NCI-H128 (cell line): ENCODE data around the gene LRRC37B.
"Not testable (repeated sequence)": the region's sequence is repeated elsewhere in the genome, so short reads cannot be mapped to it uniquely, and the experiment has no call there.

ENCODE experiments used
- DNase-seq: peaks from one replicate; lab custom pipeline; 2025; ENCODE audit not compliant: unreplicated experiment; lab: John Stamatoyannopoulos, UW

The LRRC37B gene

DNA sequence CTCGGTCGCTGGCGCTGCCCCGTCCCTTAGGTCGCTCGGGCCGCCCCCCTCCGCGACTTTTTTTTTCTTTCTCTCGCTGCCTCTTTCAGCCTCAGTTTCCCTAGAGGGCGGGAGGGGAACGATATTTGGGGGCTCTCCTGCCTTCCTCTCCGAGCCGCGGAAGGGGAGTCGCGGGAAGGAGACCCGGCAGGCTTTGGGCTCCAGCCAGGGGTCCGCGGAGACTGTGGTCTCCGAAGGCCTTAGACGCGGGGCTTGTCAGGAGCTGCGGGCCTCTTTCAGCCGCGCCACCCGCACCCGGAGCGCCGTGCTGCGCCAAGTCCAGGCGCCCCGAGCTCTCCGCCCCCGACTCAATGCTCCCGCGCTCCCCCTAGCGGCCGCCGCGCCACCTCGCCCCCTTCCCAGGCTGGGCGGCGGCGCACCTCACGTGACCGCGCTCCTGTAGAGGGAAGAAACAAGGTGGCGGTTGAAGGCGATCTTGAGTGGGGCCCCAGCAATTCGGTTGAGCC, at the start of gene LRRC37B:
TSS of gene LRRC37B (plus strand) at position 427 of the 506 bp plus-strand sequence. CDS start 14,010 bp downstream, outside the sequence.
- peak; percentile 40 for DNase-seq

DNA sequence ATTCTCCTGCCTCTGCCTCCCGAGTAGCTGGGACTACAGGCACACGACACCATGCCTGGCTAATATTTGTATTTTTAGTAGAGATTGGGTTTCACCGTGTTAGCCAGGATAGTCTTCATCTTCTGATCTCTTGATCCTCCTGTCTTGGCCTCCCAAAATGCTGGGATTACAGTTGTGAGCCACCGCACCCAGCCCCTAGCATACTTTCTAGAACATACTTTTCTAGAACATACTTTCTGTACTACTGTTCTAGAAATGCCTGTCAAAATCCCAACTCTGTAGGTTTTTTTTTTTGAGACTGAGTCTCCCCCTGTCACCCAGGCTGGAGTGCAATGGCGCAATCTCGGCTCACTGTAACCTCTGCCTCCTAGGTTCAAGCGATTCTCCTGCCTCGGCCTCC, 43.1 kb upstream of the LRRC37B start:
- not testable (repeated sequence) for DNase-seq

DNA sequence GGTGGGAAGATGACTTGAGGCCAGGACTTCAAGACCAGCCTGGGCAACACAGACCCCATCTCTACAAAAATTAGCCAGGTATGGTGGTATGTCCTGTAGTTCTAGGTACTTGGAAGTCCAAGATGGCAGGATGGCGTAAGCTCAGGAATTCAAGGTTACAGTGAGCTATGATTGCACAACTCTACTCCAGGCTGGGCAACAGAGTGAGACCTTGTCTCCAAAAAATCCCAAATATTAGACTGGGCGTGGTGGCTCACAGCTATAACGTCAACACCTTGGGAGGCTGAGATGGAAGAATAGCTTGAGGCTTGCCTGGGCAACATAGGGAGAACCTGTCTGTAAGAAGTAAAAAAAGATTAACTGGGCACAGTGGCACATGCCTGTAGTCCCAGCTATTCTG, 39.5 kb upstream of the LRRC37B start:
- DNase-seq: no peak

DNA sequence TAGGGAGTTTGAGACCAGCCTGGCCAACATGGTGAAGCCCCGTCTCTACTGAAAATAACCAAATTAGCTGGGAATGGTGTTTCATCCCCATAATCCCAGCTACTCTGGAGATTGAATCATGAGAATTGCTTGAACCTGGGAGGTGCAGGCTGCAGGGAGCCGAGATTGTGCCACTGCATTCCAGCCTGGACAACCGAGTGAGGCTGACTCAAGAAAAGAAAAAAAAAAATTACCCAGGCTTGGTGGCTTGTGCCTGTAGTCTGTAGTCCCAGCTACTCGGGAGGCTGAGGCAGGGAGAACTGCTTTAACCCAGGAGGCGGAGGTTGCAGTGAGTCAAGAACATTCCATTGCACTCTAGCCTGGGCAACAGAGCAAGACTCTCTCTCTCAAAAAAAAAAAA, 36.8 kb upstream of the LRRC37B start:
- not testable (repeated sequence) for DNase-seq

DNA sequence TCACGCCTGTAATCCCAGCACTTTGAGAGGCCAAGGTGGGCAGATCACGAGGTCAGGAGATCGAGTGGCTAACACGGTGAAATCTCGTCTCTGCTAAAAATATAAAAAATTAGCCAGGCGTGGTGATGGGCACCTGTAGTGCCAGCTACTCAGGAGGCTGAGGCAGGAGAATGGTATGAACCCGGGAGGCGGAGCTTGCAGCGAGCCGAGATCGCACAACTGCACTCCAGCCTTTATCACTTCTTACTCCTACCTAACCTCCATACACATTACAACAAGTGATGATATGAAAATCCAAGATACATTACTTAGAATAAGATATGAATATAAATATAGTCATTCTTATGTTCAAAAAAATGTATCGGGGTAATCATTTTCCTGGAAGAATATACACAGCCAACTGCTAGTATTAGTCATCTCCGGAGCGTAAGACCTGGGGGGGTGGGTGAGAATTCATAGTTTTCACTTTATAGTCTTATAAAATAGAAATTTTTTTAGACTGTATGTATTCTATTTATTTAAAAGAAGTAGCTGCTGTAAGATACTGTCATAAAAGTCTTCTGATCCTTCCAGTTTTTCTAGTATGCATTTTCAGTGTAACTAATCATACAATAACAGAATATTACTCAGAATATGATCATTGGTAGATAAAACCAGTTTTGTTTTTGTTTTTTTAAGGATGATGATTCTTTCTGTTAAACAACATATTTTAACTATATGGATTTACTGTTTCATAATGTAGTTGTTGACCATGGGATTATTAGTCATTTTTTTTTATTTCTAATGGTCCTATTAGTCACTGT, 32.7 kb upstream of the LRRC37B start:
- not testable (repeated sequence) for DNase-seq

DNA sequence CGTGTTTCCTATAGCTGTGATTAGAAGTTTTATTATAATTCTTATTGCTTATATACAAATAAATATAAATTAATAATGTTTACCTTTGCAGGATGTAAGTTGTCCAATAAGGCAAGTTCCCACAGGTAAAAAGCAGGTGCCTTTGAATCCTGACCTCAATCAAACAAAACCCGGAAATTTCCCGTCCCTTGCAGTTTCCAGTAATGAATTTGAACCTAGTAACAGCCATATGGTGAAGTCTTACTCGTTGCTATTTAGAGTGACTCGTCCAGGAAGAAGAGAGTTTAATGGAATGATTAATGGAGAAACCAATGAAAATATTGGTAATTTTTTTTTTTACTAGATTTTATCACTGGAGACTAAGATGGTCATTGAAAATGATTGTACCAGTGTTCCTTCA, 31.8 kb upstream of the LRRC37B start:
- not testable (repeated sequence) for DNase-seq

DNA sequence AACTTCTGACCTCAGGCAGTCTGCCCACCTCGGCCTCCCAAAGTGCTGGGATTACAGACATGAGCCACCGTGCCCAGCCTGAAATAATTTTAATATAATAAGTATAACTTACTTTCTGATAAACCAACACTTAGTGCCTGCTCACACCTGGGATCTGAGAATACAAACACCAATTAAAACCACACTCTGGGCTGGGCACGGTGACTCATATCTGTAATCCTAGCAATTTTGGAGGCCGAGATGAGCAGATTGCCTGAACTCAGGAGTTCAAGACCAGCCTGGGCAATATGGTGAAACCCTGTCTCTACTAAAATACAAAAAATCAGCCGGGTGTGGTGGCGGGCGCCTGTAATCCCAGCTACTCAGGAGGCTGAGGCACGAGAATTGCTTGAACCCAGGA, 15.4 kb upstream of the LRRC37B start:
- DNase-seq: not testable (repeated sequence)

DNA sequence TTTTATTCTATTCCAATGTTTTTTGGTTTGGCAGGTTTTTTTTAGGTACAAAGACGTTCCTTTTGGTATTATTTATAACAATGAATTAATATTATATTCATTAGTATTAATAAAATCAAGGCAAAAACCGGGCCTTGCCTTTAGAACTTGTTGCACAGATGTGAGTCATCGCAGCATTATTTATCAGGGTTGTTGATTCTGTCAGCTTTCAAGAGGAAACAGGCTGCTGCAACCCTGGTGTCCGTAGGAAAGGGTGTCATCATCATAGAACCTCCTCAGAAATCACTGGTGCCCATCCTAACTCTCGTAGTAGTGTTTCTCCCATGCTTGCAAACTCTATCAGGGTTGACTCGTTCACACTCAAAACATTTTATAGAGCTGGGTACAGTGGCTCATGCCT, 10.2 kb upstream of the LRRC37B start:
- DNase-seq: no peak

DNA sequence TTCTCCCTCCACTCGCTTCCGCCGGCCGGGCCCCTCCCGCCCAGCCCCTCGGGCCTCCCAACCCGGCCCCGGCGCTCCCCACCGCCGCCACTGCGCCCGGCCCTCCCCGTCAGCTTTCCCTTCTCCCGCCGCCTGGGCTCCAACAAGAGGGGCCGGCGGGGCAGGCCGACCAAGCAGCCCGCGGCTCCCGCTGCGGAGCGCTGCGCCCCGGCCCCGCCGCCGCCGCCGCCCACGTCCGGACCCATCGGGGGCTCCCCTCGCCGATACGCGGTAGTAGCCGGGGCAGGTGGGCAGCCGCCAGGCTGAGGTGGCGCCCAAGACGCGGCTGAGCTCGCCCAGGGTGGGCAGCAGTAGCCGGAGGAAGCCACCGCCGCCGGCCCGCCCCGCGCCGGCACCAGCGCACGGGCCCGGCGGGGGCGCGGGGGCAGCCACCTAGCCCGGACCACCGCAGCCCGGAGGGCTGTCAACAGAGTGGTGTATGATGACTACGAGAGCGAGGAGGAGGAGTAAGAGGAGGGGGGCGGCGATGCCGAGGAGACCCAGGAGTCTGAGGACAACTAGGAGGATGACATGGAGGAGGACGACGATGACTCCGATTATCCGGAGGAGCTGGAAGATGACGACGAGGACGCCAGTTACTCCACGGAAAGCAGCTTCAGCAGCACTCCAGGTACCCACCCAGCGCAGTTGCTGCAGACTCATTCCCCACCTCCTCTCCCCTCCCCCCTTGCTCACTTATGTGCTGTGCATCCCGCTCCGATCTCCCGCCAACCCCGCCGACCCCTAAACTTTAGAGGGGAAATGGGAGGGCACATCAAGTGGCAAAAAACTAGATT, 498 bp downstream of the LRRC37B start:
- DNase-seq: no peak

DNA sequence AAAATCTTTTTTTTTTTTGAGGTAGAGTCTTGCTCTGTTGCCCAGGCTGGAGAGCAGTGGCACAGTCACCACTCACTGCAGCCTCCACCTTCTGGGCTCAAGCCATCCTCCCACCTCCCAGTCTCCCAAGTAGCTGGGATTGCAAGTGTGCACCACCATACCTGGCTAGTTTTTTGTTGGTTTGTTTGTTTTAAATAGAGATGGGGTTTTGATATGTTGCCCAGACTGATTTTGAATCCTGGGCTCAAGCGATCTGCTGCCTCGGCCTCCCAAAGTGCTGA, 2.0 kb downstream of the LRRC37B start:
- no peak for DNase-seq

DNA sequence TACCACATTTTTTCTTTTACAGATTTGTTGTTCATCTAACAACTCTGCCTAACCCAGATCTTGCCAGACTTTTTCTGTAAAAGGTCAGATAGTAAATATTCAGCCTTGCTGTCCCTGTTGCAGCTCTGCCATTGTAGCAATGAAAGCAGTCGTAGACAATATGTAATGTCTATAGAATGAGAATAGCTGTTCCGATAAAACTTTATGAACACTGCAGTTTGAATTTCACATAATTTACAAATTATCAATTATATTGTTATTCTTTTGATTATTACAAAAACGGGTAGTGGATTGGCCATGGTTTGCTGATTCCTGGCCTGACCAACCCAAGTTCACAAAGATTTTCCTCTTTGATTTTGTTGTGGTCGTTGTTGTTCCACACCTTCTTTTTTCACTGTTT, 2.9 kb downstream of the LRRC37B start:
- no peak for DNase-seq

DNA sequence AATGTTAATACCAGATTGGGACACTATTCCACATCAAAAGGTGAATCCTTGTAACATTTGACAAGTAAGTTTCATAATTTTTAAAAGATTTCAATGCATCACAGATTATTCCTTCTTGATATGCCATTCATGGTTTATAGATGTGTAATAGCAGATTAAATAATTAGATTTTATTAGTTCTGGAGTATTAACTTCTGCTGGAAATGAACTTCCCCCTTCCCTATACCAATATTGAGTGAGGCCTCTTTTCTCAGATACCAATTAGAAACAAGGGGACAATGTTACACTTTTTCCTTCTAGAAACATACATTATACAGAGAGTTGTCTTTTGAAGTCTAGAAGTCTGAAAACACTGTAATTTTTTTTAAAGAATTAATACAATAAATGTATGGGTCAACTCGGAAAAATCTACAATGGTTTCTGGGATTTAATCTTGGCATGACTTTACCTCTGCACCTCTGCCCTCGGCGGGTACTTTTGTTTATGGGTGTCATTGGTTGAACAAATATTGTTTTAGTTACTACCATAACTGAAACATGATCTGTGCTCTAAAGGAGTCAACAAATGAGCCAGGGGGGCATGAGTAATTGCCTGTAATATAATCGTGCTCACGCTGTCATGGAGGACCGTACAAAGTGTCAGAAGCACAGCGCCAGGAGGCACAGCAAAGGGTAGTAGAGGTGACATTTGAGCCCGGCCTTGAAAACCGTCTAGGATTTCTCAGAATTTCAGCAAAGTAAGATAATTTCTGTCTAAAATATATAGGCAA, 8.2 kb downstream of the LRRC37B start:
- DNase-seq: peak; percentile 57

DNA sequence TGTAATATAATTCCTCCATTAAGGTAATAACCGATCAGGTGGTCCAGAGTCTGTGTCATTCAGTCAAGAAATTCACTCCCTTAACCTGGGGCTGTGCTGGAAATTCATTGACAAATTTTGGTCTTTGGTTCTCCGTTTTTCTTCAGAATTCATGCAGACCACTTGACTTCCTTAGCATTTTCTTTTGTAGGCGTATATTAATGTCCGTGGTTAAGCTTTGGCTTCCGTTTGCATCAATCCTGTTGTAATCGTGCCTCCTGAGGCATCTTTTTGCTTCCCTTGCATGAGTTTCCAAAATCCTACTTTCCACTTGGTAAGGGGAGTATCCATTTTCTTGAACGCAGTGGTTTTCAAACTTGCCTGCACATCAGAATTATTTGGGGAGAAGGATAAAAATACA, 9.0 kb downstream of the LRRC37B start:
- DNase-seq: no peak

DNA sequence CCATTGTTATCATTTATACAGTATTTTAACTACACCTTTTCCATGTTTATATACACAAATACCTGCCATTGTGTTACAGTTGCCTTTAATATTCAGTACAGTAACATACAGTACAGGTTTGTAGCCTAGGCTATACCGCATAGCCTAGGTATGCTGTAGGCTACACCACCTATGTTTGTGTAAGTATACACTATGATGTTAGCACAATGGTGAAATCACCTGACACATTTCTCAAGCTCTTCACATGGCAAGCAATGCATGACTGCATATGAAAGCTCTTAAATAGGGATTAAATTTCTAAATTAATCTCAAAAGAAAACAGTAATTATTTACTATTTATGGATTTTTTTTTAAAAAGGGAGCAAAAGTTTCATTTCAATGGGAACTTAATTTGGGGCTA, 12.0 kb downstream of the LRRC37B start:
- no peak for DNase-seq

DNA sequence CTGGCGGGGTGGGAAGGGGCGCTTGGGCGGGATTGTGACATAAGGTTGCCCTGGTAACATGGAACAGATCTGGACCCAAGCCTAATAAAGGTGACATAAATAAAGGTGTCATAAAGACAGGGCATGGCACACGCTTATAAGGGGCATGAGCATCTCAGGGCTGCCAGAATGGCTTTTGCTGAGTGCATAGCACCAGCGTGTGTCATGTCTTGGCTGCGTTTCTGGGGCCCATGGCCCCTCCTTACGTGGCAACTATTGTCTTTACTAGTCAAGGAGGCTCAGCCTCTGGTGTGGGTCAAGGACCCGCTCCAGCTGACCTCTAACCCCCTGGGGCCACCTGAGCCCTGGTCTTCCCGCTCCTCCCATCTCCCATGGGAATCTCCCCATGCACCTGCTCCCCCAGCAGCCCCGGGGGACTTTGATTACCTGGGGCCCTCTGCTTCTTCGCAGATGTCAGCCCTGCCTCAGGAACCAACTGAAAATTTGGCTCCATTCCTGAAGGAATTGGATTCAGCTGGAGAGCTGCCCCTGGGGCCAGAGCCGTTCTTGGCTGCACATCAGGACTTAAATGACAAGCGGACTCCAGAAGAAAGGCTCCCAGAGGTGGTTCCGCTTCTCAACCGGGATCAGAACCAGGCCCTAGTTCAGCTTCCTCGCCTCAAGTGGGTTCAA, 13.9 kb downstream of the LRRC37B start:
- DNase-seq: no peak

DNA sequence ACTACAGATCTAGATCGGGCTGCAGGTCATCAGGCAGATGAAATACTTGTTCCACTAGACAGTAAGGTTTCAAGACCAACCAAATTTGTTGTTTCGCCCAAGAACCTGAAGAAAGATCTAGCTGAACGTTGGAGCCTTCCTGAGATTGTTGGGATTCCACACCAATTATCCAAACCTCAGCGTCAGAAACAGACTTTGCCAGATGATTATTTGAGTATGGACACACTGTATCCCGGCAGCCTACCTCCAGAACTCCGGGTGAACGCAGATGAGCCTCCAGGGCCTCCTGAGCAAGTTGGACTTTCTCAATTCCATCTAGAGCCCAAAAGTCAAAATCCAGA, 14.4 kb downstream of the LRRC37B start:
- no peak for DNase-seq

DNA sequence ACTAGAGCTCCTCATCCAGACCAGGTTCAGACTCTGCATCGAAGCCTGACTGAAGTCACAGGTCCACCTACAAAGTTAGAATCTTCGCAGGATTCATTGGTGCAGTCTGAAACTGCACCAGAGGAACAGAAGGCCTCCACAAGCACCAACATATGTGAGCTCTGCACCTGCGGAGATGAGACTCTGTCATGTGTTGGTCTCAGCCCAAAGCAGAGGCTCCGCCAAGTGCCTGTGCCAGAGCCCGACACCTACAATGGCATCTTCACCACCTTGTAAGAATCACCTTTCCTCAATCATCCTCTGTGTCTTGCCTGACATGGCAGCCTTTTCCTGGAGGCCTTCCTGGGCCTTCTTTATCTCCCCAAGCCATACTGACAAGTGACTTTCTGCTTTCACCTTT, 15.4 kb downstream of the LRRC37B start:
- DNase-seq: not testable (repeated sequence)

DNA sequence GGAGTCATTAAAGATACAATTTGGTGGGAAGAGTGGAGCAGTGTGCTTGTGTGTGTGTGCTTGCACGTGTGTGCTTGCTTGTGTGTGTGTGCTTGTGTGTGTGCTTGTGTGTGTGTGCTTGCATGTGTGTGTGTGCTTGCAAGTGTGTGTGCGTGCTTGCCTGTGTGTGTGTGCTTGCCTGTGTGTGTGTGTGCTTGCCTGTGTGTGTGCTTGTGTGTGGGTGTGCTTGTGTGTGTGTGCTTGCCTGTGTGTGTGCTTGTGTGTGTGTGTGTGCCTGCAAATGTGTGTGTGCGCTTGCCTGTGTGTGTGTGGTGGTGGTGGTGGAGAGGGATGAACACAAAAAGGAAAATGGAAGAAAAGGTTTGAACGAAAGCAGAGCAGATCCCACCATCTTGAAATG, 20.1 kb downstream of the LRRC37B start:
- not testable (repeated sequence) for DNase-seq

DNA sequence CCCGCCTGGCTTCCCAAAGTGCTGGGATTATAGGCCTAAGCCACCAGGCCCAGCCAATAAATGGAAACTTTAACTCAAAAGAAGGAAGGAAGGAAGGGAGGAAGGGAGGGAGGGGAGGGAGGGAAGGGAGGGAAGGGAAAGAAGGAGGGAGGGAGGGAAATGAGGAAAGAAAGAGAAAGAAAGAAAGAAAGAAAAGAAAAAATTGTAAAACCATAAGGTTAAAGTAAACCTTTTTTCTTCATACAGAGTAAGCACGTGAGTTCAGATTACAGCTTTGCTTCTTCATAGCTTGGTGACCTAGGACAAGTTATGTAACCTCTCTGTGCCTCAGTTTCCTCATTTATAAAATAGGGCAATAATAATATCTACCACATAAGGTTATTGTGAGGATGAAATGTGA, 26.0 kb downstream of the LRRC37B start:
- no peak for DNase-seq

DNA sequence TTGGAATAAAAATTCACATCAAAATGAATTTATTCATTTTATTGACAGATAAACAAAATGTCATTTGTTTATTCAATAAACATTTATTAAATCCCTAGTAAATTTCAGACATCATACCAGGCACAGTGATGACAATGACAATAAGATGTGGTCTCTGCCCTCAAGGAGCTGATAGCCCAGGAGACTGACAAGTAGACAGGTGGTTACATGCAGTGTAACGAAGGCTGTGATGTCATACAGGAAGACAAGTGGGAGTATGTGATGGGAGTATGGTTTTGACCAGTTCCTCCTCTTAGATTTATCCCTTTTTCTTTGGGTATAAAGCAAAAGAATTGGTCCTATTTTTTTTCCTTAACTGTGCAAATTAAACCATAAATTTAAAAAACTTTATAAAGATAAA, 26.6 kb downstream of the LRRC37B start:
- DNase-seq: not testable (repeated sequence)

DNA sequence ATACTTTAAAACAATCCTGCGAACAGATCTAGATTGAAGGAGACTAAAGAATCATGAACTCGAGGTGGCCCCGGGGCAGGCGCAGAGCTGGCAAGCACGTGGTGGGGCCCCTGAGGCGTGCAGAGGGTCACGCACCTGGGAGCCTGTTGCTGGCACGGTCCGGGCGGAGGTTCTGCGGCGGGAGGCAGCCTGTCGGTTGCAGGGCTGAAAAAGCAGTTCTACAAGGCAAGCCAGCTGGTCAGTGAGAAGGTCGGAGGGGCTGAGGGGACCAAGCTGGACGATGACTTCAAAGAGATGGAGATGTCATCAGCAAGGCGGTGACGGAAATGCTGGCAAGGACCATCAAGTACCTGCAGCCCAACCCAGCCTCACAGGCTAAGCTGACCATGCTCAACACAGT, 33.1 kb downstream of the LRRC37B start:
- not testable (repeated sequence) for DNase-seq
